ENCODE measurements around the gene MCHR1.

- TF ChIP-seq, protein P1, sequence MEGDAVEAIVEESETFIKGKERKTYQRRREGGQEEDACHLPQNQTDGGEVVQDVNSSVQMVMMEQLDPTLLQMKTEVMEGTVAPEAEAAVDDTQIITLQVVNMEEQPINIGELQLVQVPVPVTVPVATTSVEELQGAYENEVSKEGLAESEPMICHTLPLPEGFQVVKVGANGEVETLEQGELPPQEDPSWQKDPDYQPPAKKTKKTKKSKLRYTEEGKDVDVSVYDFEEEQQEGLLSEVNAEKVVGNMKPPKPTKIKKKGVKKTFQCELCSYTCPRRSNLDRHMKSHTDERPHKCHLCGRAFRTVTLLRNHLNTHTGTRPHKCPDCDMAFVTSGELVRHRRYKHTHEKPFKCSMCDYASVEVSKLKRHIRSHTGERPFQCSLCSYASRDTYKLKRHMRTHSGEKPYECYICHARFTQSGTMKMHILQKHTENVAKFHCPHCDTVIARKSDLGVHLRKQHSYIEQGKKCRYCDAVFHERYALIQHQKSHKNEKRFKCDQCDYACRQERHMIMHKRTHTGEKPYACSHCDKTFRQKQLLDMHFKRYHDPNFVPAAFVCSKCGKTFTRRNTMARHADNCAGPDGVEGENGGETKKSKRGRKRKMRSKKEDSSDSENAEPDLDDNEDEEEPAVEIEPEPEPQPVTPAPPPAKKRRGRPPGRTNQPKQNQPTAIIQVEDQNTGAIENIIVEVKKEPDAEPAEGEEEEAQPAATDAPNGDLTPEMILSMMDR (IDR thresholded peaks at IDR 0.05; ENCODE audit: low read depth, low read length, missing input control) = peak; percentile 65
- TF ChIP-seq TAF1 (conservative IDR thresholded peaks at IDR 0.05) (no peak), JUND (IDR thresholded peaks at IDR 0.05) (no peak), SP1 (IDR thresholded peaks at IDR 0.05) (no peak), REST (IDR thresholded peaks at IDR 0.05) (no peak), MAX (IDR thresholded peaks at IDR 0.05) (peak; percentile 18), YY1 (IDR thresholded peaks at IDR 0.05) (peak; percentile 19)
Observed at GRCh38 chr22:40654522-40655167, 24.6 kb upstream of the MCHR1 start.
